Measurements from ENCODE around the gene OIT3.
"Not testable (repeated sequence)": the region's sequence is repeated elsewhere in the genome, so short reads cannot be mapped to it uniquely, and the experiment has no call there.

Gene OIT3

DNA sequence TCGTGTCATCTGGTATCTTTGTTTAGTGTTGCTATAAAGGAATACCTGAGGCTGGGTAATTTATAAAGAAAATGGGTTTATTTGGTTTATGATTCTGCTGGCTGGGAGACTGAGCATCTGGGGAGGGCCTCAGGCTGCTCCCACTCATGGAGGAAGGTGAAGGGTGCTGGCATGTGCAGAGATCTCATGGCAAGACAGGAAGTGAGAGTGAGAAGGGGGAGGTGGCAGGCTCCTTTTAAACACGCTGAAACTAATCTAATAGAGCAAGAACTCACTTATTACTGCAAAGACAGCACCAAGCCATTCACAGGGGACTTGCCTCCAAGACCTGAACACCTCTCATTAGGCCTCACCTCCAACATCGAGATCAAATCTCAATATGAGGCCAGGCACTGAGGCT is 11.3 kb downstream of the OIT3 start:
- DNase-seq: no peak

DNA sequence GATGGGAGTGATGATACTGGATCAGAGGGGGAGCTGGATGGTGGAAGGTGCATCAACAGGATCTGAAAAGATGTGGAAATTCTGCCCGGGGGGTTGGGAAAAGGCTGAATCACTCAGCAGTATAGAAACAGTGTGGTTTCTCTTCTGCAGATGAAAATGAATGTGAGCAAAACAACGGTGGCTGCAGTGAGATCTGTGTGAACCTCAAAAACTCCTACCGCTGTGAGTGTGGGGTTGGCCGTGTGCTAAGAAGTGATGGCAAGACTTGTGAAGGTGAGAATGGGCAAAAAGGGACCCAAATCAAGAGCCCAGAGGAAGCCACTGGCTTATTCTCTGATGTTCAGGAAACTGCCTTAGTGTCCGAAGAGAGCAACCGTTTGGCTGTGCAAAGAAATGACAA is 12.9 kb downstream of the OIT3 start:
- DNase-seq: no peak

DNA sequence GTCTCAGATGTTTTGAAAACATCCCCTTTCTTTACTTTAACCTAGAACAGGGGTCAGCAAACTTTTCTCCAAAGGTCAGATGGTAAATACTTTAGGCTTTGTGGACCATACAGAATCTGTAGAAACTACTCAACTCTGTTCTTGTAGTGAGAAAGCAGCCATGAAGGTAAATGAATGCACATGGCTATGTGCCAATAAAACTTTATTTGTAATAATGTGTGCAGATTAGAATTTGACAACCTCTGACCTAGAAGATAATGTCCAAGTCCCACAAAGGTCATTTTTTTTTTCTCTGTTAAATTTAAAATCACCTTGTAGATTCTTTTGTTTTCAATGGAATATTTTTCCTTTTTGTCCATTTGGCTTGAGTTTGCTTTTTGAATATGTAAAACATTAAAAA is 17.2 kb downstream of the OIT3 start:
- no peak for DNase-seq

DNA sequence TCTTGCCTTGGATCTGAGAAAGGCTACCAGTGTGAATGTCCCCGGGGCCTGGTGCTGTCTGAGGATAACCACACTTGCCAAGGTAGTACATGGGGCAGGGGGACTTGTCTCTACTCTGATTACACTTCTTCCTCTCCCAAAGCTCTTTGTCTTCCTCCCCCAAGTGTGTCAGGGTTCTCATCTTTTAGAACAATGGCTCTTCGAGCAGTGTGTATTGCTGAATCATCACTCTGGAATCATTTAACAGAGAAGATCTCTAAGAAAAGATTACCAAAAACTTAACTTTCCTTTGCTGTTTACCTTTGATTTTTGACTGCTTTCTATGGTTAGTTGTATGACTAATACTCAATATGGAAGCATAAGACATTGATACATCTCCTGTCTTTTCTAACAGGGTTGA is 18.2 kb downstream of the OIT3 start:
- no peak for DNase-seq

DNA sequence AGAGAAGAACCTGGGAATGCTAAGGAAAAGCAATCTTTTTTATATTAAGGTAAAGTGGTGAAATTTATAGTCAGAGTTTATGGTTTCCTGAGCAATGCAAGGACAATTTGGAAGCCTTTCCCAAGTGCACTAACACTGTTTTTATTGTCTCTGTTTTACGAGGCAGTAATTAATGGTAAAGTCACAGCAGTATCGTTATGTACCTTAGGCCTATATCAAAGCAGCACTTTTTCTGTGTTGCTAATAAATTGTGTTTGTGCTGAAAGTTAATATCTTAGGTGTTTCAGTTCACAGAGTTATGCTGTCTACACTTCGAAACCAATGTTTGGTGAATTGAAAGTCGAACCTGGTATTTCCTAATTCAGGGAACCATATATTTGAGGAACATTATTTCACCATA is 19.2 kb downstream of the OIT3 start:
- DNase-seq: no peak

DNA sequence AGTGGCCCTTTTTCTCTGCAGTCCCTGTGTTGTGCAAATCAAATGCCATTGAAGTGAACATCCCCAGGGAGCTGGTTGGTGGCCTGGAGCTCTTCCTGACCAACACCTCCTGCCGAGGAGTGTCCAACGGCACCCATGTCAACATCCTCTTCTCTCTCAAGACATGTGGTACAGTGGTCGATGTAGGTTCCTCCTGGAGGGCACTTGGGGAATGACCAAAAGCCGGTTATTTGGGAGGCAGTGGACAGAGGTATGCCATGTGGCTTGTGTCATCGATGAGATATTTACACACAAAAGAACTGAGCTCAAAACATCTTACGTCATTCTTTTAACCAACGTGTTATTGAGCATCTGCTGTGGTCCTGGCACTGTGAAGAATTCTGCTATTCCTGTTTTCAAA is 19.7 kb downstream of the OIT3 start:
- no peak for DNase-seq

DNA sequence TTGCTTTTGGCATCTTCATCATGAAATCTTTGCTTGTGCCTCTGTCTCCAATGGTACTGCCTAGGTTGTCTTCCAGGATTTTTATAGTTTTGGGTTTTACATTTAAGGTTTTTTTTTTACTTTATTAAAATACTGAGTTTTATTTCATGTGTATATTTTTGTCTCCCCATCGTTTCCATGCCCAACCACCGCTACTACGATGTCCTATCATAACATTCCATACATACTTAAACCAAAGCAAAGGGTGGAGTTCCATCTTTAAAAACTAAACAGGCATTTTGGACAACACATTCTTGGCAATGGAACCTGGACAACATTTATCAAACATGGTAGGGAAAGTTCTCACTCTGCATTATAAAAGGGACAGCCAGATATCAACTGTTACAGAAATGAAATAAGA is 23.7 kb downstream of the OIT3 start:
- DNase-seq: not testable (repeated sequence)

DNA sequence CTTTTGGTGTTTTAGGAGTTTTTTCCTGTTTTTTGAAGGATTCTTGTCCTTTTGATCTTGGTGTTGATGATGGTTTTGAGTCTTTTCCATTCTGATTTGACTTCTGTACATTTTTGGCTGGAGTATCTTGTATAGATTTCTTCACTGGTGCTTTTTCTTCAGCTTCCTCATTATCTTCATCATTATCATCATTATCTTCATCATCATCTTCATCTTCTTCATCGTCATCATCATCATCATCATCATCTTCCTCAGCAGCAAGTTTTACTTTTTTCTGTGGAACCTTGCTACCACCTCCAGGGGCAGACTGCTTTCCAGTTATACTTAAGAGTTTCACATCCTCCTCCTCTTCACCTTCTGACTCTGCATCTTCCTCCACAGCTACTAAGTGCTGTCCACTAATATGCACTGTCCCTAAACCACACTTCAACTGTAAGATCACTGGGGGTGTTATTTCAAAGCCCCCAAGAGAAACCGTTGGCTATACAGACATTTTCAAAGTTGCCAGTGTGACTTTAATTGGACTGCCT is 24.3 kb downstream of the OIT3 start:
- not testable (repeated sequence) for DNase-seq

DNA sequence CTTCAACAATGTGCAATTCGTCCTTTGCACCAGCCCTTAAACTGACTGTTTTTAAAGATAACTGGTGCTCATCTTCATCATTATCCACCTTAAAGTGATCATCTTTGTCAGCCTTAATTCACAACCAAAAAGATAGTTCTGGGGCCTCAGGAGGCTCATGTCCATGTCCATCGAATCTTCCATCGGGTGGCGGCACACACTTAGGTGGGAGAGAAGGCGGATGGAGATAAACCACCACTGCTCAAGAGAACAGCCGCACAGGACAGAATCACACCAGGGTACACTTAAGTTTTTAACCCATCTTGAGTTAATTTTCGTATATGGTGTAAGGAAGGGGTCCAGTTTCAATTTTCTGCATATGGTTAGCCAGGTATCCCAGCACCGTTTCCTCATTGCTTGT is 24.8 kb downstream of the OIT3 start:
- no peak for DNase-seq

DNA sequence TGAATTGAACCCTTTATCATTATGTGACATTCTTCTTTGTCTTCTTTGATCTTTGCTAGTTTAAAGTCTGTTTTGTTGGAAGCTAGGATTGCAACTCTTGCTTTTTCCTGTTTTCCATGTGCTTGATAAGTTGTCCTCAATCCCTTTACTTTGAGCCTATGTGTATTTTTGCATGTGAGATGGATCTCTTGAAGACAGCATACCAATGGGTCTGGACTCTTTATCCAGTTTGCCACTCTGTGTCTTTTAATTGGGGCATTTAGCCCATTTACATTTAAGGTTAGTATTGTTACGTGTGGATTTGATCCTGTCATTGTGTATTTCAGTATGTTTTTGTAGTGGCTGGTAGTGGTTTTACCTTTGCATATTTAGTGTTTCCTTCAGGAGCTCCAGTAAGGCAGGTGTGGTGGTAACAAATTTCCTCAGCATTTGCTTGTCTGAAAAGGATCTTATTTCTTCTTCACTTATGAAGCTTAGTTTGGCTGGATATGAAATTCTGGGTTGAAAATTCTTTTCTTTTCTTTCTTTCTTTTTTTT is 27.7 kb downstream of the OIT3 start:
- DNase-seq: not testable (repeated sequence)

DNA sequence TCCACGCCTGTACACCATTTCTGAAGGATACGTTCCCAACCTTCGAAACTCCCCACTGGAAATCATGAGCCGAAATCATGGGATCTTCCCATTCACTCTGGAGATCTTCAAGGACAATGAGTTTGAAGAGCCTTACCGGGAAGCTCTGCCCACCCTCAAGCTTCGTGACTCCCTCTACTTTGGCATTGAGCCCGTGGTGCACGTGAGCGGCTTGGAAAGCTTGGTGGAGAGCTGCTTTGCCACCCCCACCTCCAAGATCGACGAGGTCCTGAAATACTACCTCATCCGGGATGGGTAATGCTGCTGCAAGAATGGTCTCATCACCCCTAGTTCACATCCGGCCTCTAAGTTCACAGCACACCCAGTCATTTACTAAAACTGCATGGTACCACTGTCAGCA is 30.8 kb downstream of the OIT3 start:
- no peak for DNase-seq

DNA sequence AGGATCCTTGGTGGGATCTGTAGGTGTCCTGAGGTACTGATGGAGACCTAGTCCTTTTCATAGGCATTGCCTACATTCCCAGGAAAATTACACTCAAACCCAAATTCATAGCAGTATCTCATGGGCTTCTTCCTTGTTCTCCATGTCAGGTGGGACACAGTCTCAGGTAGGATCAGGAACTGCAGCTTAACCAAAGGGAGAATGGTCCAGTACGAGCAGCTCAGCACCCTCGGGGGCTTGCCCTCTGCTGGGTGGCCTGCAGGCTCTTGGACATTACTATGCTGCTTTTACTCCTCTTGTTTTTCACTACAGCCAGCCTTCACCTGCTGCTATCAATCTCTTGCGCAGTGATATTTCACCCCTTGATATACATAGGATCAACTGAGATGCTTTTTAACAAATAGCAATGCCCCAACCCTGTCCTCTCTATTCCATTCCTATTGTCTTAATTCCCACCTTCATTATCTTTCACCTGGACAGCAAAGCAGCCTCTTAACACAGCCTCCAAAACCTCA is 32.5 kb downstream of the OIT3 start:
- DNase-seq: no peak

DNA sequence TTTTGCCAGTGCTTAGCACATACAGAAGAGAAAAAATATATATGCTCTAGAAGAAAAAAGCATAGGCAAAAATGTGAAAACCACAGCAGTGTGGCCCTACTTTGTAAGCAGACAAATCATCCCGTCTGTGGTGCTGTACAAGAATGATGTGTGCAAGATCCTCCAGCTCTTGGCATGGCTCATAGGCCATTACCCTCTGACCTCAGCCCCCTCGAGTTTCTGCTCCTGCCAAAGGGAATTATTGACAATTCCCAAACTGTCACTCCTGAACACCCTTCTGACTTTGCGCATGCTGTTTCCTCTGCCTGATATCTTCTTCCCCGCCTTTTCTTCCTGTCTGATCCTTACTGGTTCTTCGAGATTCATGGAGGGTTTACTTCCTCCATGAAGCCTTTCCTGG is 33.9 kb downstream of the OIT3 start:
- no peak for DNase-seq

DNA sequence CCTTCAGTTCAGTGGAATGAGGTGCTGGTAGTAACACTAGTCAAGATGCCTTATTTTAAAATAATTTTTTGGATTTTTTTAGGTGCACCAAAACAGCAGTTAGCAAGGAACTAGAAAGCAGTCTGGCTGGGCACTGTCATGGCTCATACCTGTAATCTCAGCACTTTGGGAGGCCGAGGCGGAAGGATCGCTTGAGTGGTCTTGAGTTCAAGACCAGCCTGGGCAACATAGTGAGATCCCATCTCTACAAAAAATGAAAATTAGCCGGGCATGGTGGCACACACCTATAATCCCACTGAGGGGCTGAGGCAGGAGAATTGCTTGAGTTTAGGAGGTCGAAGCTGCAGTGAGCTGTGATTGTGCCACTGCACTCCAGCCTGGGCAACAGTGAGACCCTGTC is 35.3 kb downstream of the OIT3 start:
- no peak for DNase-seq

DNA sequence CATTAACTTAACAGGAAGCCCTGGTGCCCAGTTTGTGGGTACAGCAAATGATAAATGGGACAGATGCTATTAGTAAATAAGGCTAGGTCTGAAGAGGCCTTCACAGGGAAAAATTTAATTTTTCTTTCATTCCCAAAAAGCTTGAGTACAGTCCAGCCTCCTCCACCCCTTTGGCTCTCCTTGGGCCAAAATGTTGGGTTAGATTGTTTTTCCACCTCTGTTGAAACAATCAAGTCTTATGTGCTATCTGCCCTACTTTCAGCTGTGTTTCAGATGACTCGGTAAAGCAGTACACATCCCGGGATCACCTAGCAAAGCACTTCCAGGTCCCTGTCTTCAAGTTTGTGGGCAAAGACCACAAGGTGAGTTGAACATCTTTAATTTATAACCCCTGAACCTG is 36.7 kb downstream of the OIT3 start:
- DNase-seq: no peak

DNA sequence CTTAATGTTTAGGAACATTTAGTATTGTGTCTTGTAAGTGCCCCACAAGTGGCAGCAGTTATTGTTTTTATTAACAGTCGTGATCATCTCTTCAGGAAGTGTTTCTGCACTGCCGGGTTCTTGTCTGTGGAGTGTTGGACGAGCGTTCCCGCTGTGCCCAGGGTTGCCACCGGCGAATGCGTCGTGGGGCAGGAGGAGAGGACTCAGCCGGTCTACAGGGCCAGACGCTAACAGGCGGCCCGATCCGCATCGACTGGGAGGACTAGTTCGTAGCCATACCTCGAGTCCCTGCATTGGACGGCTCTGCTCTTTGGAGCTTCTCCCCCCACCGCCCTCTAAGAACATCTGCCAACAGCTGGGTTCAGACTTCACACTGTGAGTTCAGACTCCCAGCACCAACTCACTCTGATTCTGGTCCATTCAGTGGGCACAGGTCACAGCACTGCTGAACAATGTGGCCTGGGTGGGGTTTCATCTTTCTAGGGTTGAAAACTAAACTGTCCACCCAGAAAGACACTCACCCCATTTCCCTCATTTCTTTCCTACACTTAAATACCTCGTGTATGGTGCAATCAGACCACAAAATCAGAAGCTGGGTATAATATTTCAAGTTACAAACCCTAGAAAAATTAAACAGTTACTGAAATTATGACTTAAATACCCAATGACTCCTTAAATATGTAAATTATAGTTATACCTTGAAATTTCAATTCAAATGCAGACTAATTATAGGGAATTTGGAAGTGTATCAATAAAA is 38.9 kb downstream of the OIT3 start:
- no peak for DNase-seq

DNA sequence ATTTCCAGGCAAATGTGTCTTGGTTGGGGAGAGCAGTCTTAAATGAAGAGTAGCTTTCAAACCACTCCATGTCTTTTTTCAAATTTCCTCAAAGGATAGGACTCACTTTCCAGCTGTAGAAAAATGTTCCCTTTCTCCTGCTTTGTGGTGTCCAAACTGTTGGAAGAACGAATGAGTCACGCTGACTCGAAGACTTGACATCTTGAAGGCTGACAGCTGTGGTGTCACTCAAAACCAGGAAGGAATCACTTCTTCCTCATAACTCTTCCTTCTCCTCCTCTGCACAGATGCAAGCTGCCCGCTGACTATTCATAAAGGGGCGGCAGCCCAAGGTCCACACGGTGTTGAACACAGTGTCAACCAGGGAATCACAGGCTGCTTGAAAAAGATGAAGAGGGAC is 41.8 kb downstream of the OIT3 start:
- DNase-seq: no peak

DNA sequence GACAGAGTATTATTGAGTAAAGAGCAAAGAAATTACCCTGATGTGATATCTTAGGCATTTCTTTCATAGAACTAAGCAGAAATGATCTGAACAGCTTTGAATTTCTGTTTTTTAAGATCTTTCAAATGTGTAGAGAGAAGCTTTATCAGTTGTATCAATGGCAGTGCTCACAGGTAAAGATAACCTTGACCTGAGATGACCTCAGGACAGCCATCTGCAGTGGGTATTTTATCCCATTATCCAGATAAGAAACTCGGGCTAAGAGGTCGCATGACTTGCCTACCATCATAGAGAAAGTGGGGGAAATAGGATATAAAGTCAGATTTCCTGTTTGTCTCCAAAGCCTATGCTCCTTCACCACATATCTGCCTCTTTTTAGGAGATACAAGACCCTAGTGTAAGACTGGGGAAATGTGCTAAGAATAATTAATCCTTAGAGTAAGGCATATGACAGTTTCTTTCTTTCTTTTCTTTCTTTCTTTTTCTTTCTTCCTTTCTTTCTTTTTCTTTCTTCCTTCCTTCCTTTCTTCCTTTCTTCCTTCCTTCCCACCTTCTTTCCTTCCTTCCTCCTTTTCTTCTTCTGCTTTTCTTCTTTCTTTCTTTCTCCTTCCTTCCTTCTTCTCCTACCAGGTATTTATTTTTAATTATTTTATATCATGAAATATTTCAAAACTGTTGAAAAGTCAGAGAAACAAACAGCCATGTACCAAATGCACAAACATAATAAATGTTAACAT is 50.1 kb downstream of the OIT3 start:
- peak; percentile 39 for DNase-seq

DNA sequence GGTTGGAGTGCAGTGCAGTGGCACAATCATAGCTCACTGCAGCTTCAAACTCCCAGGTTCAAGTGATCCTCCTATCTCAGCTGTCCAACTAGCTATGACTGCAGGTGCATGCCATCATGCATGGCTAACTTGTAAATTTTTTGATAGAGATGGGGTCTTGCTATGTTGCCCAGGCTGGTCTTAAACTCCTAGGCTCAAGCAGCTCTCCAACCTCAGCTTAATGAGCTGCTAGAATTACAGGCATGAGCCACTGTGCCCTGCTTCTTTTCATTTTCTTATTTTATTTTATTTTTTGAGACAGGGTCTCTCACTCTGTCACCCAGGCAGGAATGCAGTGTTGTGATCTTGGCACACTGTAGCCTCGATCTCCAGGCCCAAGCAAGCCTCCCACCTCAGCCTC is 53.4 kb downstream of the OIT3 start:
- DNase-seq: no peak

DNA sequence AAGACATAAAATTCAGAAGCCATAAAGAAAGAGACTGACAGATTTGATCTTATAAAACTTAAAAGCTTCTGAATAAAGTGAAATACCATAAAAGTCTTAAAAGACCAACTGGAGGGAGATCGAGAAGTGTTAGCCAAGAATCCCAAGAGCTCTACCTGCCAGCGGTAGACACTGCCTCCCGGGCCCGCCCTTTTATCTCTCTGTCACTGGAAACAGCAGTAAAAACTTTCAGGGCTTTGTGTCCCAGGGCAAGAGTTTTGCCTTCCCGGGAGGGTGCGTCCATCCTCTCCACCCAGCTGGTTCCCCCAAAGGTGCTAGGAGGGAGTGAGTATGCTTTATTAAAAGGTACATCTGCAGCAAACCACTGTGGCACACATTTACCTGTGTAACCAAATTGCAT is 55.2 kb downstream of the OIT3 start:
- no peak for DNase-seq

DNA sequence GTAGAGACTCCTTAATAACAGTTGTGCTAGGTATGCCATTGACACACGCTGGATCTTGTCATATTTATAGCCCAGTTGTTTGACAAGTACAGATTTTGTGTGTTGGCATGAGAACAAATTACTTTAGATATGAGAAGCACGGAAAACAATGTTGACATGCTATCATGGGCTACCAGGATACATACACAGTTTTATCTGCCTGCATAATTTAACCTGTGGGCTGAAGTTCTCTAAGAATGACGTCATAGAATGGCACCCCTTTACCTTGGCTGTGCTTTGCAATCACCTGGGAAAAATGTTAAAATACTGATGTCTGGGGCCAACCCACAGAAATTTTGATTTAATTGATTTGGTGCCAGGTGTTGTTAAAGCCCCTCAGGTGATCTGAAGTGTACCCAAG is 58.2 kb downstream of the OIT3 start:
- DNase-seq: no peak

DNA sequence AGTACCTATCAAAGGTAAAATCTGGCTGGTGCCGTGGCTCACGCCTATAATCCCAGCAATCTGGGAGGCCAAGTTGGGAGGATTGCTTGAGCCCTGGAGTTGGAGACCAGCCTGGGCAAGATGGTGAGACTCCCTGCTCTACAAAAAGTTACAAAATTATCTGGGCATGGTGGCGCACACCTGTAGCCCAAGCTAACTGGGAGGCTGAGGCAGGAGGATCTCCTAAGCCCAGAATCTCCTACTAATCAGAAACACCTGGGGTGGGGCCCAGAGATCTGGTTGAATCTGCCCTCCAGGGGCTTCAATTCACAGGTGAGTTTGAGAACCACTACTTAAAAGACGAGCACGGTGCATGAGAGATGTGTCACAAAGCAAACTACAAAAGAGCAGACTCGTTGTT is 58.6 kb downstream of the OIT3 start:
- DNase-seq: no peak

DNA sequence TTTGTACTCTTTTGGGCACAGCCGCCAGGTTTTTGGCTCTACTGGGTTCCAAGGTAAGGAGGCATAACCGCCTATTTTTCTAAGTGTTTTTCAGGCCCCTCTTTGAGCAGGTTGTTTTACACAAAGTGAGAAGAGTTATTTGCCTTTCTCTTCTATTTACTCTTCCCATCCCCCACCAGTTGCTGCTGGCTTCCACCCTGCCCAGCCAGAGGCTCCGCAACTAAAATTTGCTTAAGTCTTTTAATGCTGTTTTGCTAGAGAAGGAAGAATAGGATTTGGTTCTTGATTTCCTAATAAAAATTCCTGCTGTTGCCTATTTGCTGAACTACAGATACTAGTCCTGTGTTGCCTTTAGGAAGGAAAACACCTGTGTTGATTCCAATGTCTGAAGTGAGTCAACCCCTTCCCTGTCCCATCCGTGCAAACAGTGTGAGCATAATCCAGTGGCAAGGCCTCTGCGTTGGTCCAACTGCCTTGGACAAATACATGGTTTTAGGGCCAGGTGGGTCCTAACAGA is 59.2 kb downstream of the OIT3 start:
- peak; percentile 58 for DNase-seq

DNA sequence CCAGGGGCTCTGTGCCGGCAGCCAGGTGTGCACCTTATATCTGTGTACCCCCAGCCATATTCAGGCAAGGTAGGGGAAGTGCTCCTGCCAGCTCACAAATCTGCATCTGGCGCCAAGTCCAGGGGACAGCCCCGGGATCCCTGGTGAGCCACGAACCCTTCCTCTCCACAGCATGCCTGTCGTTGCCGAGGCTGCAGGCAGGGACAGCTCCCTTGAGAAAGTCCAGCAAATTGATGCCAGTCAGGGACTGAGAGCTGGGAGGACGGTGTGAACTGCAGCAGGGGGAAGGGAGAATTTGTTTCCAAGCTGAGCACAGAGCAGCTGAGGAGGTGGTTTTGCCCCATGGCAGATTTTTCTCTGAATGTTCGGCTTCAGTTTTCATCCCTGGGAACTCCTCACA is 60.1 kb downstream of the OIT3 start:
- peak; percentile 36 for DNase-seq

Measured in NCI-H82 (cell line).